Astrocyte (in vitro differentiated cells and primary cell): ENCODE results near the gene BCAR3. TPM values are rescaled to one million over a fixed set of nuclear protein-coding genes. Genes with fewer than 3 reads are reported as not detected.

Source experiments
- DNase-seq: peaks from one replicate; pipeline ENCODE4 v3.0.0-alpha.2; 2010; ENCODE audit warnings: low read depth
- FAIRE-seq: peaks from 2 replicates; lab custom pipeline; 2011; peaks lifted over from hg19 to GRCh38; lab: Jason Lieb, UNC
- H2AFZ ChIP-seq: 2 replicates; pipeline ENCODE4 v1.6.0; 2012; ENCODE audit warnings: low read depth, low read length, inconsistent platforms
- H3K27ac ChIP-seq: 2 replicates; pipeline ENCODE4 v1.5.1; 2011; ENCODE audit warnings: low read depth, low read length, inconsistent platforms
- H3K27me3 ChIP-seq: 2 replicates; pipeline ENCODE4 v1.6.0; 2011; ENCODE audit warnings: low read length, inconsistent platforms; ENCODE audit not compliant: insufficient read depth
- H3K36me3 ChIP-seq: 2 replicates; pipeline ENCODE4 v1.5.1; 2011; ENCODE audit warnings: low read length, inconsistent platforms; ENCODE audit not compliant: insufficient read depth
- H3K4me1 ChIP-seq: 2 replicates; pipeline ENCODE4 v1.5.1; 2011; ENCODE audit warnings: low read length, inconsistent platforms; ENCODE audit not compliant: insufficient read depth
- H3K4me2 ChIP-seq: 2 replicates; pipeline ENCODE4 v1.6.0; 2012; ENCODE audit warnings: low read length, inconsistent platforms
- H3K4me3 ChIP-seq: 2 replicates; pipeline ENCODE4 v1.5.1; 2011; ENCODE audit warnings: low read depth, mild to moderate bottlenecking, low read length, inconsistent platforms; ENCODE audit not compliant: insufficient read depth
- H3K79me2 ChIP-seq: 2 replicates; pipeline ENCODE4 v1.6.0; 2012; ENCODE audit warnings: mild to moderate bottlenecking, low read length, inconsistent platforms; ENCODE audit not compliant: insufficient read depth
- H3K9ac ChIP-seq: 2 replicates; pipeline ENCODE4 v1.6.0; 2012; ENCODE audit warnings: mild to moderate bottlenecking, low read length, inconsistent platforms
- H3K9me3 ChIP-seq: 2 replicates; pipeline ENCODE4 v1.5.1; 2012; ENCODE audit warnings: low read depth, mild to moderate bottlenecking, low read length, inconsistent platforms; ENCODE audit not compliant: insufficient read depth
- H4K20me1 ChIP-seq: 2 replicates; pipeline ENCODE4 v1.6.0; 2012; ENCODE audit warnings: low read length, inconsistent platforms; ENCODE audit not compliant: insufficient read depth
- H3K27ac Mint-ChIP-seq: one replicate; pipeline ENCODE4 v1.8.0; 2021; ENCODE audit warnings: mild to moderate bottlenecking, mixed read lengths; ENCODE audit not compliant: unreplicated experiment
- H3K27me3 Mint-ChIP-seq: one replicate; pipeline ENCODE4 v1.8.0; 2021; ENCODE audit warnings: low read depth, mixed read lengths; ENCODE audit not compliant: unreplicated experiment
- H3K36me3 Mint-ChIP-seq: one replicate; pipeline ENCODE4 v1.8.0; 2021; ENCODE audit warnings: low read depth, mixed read lengths; ENCODE audit not compliant: unreplicated experiment
- H3K4me1 Mint-ChIP-seq: one replicate; pipeline ENCODE4 v1.8.0; 2021; ENCODE audit warnings: low read depth, mixed read lengths; ENCODE audit not compliant: unreplicated experiment
- H3K4me3 Mint-ChIP-seq: one replicate; pipeline ENCODE4 v1.8.0; 2021; ENCODE audit warnings: mild to moderate bottlenecking, moderate library complexity, mixed read lengths; ENCODE audit not compliant: unreplicated experiment
- H3K9me3 Mint-ChIP-seq: one replicate; pipeline ENCODE4 v1.8.0; 2021; ENCODE audit warnings: mild to moderate bottlenecking, mixed read lengths; ENCODE audit not compliant: unreplicated experiment
- EZH2 ChIP-seq: IDR thresholded peaks from 2 replicates; pipeline ENCODE4 v1.6.1; 2012; ENCODE audit warnings: mild to moderate bottlenecking, low read length, inconsistent platforms; ENCODE audit not compliant: insufficient read depth
- total RNA-seq: library from RNA; stranded (reverse); gene quantifications from 2 replicates; pipeline ENCODE4 v1.2.1, GENCODE V29; 2021
- TF ChIP-seq, protein P1 (sequence below): IDR thresholded peaks from 2 replicates; pipeline ENCODE4 v1.5.1; 2011; ENCODE audit warnings: low read depth, mild to moderate bottlenecking, inconsistent platforms, low read length, moderate library complexity; ENCODE audit not compliant: insufficient read depth

Gene BCAR3
- total RNA-seq, 1 donor from 2014 or later = 30.0 TPM

DNA sequence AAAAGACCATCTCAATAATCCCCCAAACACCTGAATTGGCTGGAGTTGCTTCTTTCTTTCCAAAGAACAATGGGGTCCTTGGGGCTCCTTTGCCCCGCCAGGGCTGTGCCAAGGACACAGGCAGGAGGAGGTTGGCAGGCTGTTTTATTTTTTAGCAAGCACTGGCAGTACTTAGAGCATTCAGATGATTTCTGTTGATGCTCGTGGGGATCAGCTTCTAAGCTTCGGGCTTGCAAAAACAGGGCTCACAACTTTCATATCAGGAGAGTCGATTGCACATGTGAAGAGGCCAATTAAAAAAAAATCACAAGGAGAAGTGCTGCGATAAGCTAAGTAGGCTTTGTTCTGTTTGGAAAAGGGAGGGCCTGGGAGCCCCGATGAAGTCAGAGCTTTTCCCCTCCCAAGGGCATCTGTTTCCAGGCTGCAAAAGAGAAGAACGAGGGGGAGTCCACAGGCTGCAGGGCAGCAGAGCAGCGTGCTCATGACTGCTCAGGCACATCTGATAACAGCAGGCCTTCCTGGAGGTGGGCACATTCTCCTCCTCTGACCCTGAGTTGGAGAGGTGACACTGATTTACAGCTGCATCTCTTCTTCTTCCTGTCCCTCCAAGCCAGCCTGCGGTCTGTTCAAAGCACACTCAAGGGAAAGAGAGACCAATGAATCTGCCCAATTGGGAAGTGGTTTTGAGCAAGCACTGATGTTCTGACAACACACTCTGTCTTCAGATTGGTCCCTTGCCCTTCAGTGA is 27.3 kb upstream of the BCAR3 start:
- no peak overlapping the region for H3K9ac ChIP-seq
- no peaks in the 10 kb centered on the region for H3K9me3 ChIP-seq
- H3K36me3 ChIP-seq = no peaks in the 10 kb centered on the region
- no peak for FAIRE-seq
- Mint-ChIP-seq H3K4me1 (peaks cover 18% of the 10 kb centered on the region), H3K27ac (no peak overlapping the region), H3K9me3 (no peaks in the 10 kb centered on the region), H3K4me3 (no peak overlapping the region), H3K27me3 (no peaks in the 10 kb centered on the region), H3K36me3 (no peaks in the 10 kb centered on the region)
- no peaks in the 10 kb centered on the region for H3K79me2 ChIP-seq
- H2AFZ ChIP-seq = peak overlapping the region; percentile 4
- H3K4me2 ChIP-seq = no peak overlapping the region
- peaks cover 8% of the 10 kb centered on the region for H3K4me1 ChIP-seq
- H3K27ac ChIP-seq = no peak overlapping the region
- H4K20me1 ChIP-seq = no peaks in the 10 kb centered on the region
- no peak for DNase-seq
- TF ChIP-seq, protein P1, sequence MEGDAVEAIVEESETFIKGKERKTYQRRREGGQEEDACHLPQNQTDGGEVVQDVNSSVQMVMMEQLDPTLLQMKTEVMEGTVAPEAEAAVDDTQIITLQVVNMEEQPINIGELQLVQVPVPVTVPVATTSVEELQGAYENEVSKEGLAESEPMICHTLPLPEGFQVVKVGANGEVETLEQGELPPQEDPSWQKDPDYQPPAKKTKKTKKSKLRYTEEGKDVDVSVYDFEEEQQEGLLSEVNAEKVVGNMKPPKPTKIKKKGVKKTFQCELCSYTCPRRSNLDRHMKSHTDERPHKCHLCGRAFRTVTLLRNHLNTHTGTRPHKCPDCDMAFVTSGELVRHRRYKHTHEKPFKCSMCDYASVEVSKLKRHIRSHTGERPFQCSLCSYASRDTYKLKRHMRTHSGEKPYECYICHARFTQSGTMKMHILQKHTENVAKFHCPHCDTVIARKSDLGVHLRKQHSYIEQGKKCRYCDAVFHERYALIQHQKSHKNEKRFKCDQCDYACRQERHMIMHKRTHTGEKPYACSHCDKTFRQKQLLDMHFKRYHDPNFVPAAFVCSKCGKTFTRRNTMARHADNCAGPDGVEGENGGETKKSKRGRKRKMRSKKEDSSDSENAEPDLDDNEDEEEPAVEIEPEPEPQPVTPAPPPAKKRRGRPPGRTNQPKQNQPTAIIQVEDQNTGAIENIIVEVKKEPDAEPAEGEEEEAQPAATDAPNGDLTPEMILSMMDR = no peak
- TF ChIP-seq EZH2 = no peak
- H3K27me3 ChIP-seq = no peaks in the 10 kb centered on the region
- H3K4me3 ChIP-seq = no peak overlapping the region

DNA sequence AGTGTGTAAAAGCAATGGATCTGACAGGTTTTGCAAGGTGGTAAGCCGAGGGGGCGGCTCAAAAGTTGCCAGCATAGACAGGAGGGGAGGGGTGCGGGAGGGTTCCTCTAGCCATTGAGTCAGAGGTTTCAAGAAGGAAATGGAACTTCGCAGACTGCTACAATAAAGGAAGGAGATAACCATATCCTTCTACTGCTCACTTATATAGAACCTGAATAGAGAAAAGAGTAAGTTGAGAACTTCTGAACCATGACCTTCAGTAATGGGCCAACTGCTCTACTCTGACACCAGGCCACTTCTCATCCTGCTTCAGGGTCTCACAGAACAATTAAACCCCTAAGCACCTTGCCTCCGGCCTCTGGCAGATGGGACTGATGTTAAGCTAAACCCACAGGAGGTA is 26.3 kb upstream of the BCAR3 start:
- DNase-seq = no peak
- Mint-ChIP-seq H3K4me3 (no peak overlapping the region), H3K36me3 (no peaks in the 10 kb centered on the region), H3K4me1 (peaks cover 19% of the 10 kb centered on the region), H3K9me3 (no peaks in the 10 kb centered on the region), H3K27me3 (no peaks in the 10 kb centered on the region), H3K27ac (no peak overlapping the region)
- Histone ChIP-seq H3K36me3 (no peaks in the 10 kb centered on the region), H2AFZ (no peak overlapping the region), H3K4me1 (peaks cover 8% of the 10 kb centered on the region), H4K20me1 (no peaks in the 10 kb centered on the region), H3K9me3 (no peaks in the 10 kb centered on the region), H3K27me3 (no peaks in the 10 kb centered on the region), H3K79me2 (no peaks in the 10 kb centered on the region), H3K4me3 (no peak overlapping the region), H3K4me2 (no peak overlapping the region), H3K27ac (no peak overlapping the region), H3K9ac (no peak overlapping the region)
- TF ChIP-seq EZH2 = no peak
- TF ChIP-seq, protein P1 = no peak
- FAIRE-seq = no peak

DNA sequence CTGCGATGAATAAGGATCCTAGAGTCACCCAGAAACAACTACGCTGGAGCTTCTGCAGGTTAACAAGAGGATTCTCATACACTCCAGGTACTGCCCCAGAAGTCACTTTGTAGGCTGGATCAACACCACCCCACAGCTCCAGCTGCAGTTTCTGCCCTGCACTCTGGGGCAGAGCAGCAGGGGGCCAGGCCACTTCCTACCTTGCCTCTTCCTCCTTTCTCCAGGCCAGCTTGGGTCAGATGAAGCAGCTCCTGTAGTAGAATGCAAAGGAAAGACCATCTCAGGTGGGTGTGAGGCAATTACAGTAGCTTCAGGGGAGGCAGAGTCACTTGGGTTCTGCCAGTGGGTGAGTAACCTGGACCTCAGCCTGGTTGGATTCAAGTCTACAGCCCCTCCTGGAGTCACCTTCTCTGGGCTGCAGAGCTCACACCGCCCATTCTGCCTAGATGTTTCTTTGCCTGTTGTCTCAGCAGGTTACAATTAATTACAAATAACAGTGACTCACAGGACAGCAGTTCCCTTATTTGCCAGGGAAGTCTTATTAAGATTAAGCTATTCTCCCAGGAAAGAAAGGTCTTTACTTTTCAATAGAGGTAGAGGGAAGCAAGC is 24.4 kb upstream of the BCAR3 start:
- Histone ChIP-seq H3K9me3 (no peaks in the 10 kb centered on the region), H4K20me1 (no peaks in the 10 kb centered on the region), H3K27ac (no peak overlapping the region), H2AFZ (no peak overlapping the region), H3K9ac (no peak overlapping the region), H3K4me3 (no peak overlapping the region), H3K27me3 (no peaks in the 10 kb centered on the region), H3K4me2 (no peak overlapping the region), H3K4me1 (peaks cover 25% of the 10 kb centered on the region), H3K36me3 (no peaks in the 10 kb centered on the region), H3K79me2 (no peaks in the 10 kb centered on the region)
- Mint-ChIP-seq H3K36me3 (no peaks in the 10 kb centered on the region), H3K27me3 (no peaks in the 10 kb centered on the region), H3K4me3 (no peak overlapping the region), H3K4me1 (peaks cover 28% of the 10 kb centered on the region), H3K27ac (no peak overlapping the region), H3K9me3 (no peaks in the 10 kb centered on the region)
- DNase-seq (no peak), FAIRE-seq (no peak)
- TF ChIP-seq, protein P1 = no peak
- no peak for TF ChIP-seq EZH2
